K562 (cell line): ENCODE results near the gene TMSB10. TPM values are rescaled to one million over a fixed set of nuclear protein-coding genes. Genes with fewer than 3 reads are reported as not detected.

ENCODE experiments used
- ATAC-seq: fragments of 200-7000 bp; cut with Tn5 transposase; 3 replicates; pipeline ENCODE4 v1.9.1; 2020; ENCODE audit warnings: moderate library complexity
- BruUV-seq: library from RNA; stranded (reverse); fragments of 400-500 nt; replicated peaks from 2 replicates; lab custom pipeline; 2021; lab: Mats Ljungman, UMichigan
- CTCF ChIA-PET: fragments of 300-600 bp; formaldehyde crosslinking; extraction: SDS; loops from one replicate; lab custom pipeline; 2021; ENCODE audit warnings: low intra/inter-chr PET ratio; lab: Yijun Ruan, JAX
- POLR2A ChIA-PET: fragments of 300-600, 350-650 bp; sonication (Branson Sonifier 250); formaldehyde crosslinking; extraction: SDS; loops from one replicate; lab custom pipeline; 2021; ENCODE audit warnings: antibody characterized with exemption, inconsistent platforms; lab: Yijun Ruan, JAX
- DNase-seq, 4 experiments: peaks; one replicate each; pipeline versions ENCODE4 v3.0.0 to v3.0.0-alpha.2; 2011 to 2018; ENCODE audit warnings: low spot score in 3 of 4, mixed read lengths in 3 of 4; ENCODE audit errors: extremely low read depth in 1 of 4
- FAIRE-seq: peaks from 2 replicates; lab custom pipeline; 2011; peaks lifted over from hg19 to GRCh38; lab: Jason Lieb, UNC
- H2AFZ ChIP-seq: 2 replicates; pipeline ENCODE4 v1.6.0; 2011; ENCODE audit warnings: low read depth, low read length, control low read depth, inconsistent platforms
- H3K27ac ChIP-seq: fragments of 200-600 bp; 3 replicates; pipeline ENCODE4 v1.8.0; 2011; ENCODE audit warnings: low read depth, mild to moderate bottlenecking, control low read depth, inconsistent platforms, low read length, moderate library complexity, mixed read lengths; ENCODE audit errors: extremely low read depth
- H3K27me3 ChIP-seq, 2 experiments: fragments of 300-600 bp in 1 of 2; 2 replicates in 1 of 2; 3 replicates in 1 of 2; pipeline versions ENCODE4 v1.6.0 to v1.8.0; 2011; ENCODE audit warnings: inconsistent platforms in 2 of 2, low read length in 2 of 2, mild to moderate bottlenecking in 1 of 2, mixed read lengths in 1 of 2, moderate library complexity in 1 of 2; ENCODE audit not compliant: control insufficient read depth in 2 of 2, insufficient read depth in 2 of 2
- H3K36me3 ChIP-seq: fragments of 300-600 bp; 3 replicates; pipeline ENCODE4 v1.8.0; 2011; ENCODE audit warnings: mild to moderate bottlenecking, low read length, inconsistent platforms; ENCODE audit not compliant: control insufficient read depth, insufficient read depth
- H3K4me1 ChIP-seq, 2 experiments: fragments of 200-600 bp in 1 of 2; replicated peaks in 1 of 2; 2 replicates in 1 of 2; 3 replicates in 1 of 2; pipeline versions ENCODE4 v1.5.1 to v1.8.0; 2011; ENCODE audit warnings: inconsistent platforms in 2 of 2, low read length in 2 of 2, mild to moderate bottlenecking in 1 of 2, mixed read lengths in 1 of 2, moderate library complexity in 1 of 2; ENCODE audit not compliant: control insufficient read depth in 2 of 2, insufficient read depth in 2 of 2
- H3K4me2 ChIP-seq: 2 replicates; pipeline ENCODE4 v1.6.1; 2011; ENCODE audit warnings: low read length, control low read depth, inconsistent platforms, mixed read lengths; ENCODE audit not compliant: insufficient read depth
- H3K4me3 ChIP-seq: fragments of 200-600 bp; sonication (generic), shearing (Covaris generic); 2 replicates; pipeline ENCODE4 v1.5.1; 2016; ENCODE audit warnings: control low read depth, inconsistent platforms
- H3K79me2 ChIP-seq: fragments of 200-600 bp; 3 replicates; pipeline ENCODE4 v1.8.0; 2011; ENCODE audit warnings: low read length, inconsistent platforms; ENCODE audit not compliant: control insufficient read depth, insufficient read depth
- H3K9ac ChIP-seq, 2 experiments: 2 replicates each; pipeline versions ENCODE4 v1.6.0 to v1.6.1; 2011; ENCODE audit warnings: low read depth in 2 of 2, low read length in 2 of 2, control low read depth in 1 of 2, inconsistent platforms in 1 of 2, mild to moderate bottlenecking in 1 of 2, mixed read lengths in 1 of 2; ENCODE audit not compliant: insufficient read depth in 1 of 2
- H3K9me1 ChIP-seq: one replicate; pipeline ENCODE4 v1.6.0; 2011; ENCODE audit warnings: inconsistent platforms, mild to moderate bottlenecking, low read length, moderate library complexity; ENCODE audit not compliant: control insufficient read depth, insufficient read depth
- H3K9me3 ChIP-seq: replicated peaks from 2 replicates; pipeline ENCODE4 v1.5.1; 2011; ENCODE audit warnings: low read depth, low read length, inconsistent platforms; ENCODE audit not compliant: control insufficient read depth, insufficient read depth
- H4K20me1 ChIP-seq: replicated peaks from 2 replicates; pipeline ENCODE4 v1.6.1; 2011; ENCODE audit warnings: low read length, inconsistent platforms, mixed read lengths; ENCODE audit not compliant: control insufficient read depth, insufficient read depth
- HDAC2 ChIP-seq: fragments of 450-650 bp; IDR thresholded peaks from 2 replicates; pipeline ENCODE4 v1.6.1; 2016; ENCODE audit warnings: mild to moderate bottlenecking
- WGBS: fragments of 100-300 bp; shearing (Covaris generic); methylation state at CpG from one replicate; pipeline ENCODE4 v1.1.6; 2016; ENCODE audit warnings: low coverage, mixed read lengths; ENCODE audit not compliant: insufficient coverage; ENCODE audit errors: missing lambda C conversion rate; 5-methylcytosine and 5-hydroxymethylcytosine counted together
- in situ Hi-C: fragments of 300-500 bp; cut with MboI; formaldehyde crosslinking; loops from 4 replicates; pipeline ENCODE4 v1.15.0; 2018; ENCODE audit warnings: inconsistent platforms, mixed read lengths
- intact Hi-C: fragments of 100-400 bp; cut with micrococcal nuclease; formaldehyde crosslinking; loops from 2 replicates; pipeline ENCODE4 v1.14.2; 2022
- polyA plus RNA-seq, 8 experiments: library from polyadenylated mRNA; depleted of rRNA in 4 of 8; stranded (reverse) in 5 of 8; unstranded in 3 of 8; fragments of >200 nt; fragmentation: Nextera tagmentation in 2 of 8; fragmentation: Illumina TruSeq in 1 of 8; extraction: Ambion mirVana in 2 of 8; extraction: Trizol in 1 of 8; gene quantifications; 2 replicates each; pipeline versions ENCODE4 v1.2.1 to v1.2.3, GENCODE V29; 2011 to 2014; ENCODE audit warnings: inconsistent platforms in 1 of 8, missing spikeins in 1 of 8
- total RNA-seq, 7 experiments: library from RNA; depleted of rRNA in 6 of 7; stranded (reverse); fragments of >200 nt in 6 of 7; fragmentation: Illumina TruSeq in 2 of 7; extraction: Trizol in 2 of 7; gene quantifications; 2 replicates each; pipeline versions ENCODE4 v1.2.1 to v1.2.3, GENCODE V29; 2011 to 2021; ENCODE audit warnings: low replicate concordance in 1 of 7
- TF ChIP-seq, protein P1 (sequence below): fragments of 450-650 bp; formaldehyde crosslinking; IDR thresholded peaks from 2 replicates; pipeline ENCODE4 v1.4.0; 2020; ENCODE audit warnings: mild to moderate bottlenecking, mixed read lengths

Gene TMSB10
- total and polyA plus RNA-seq, 9 of the 15 experiments (the other 6 are each of a cell fraction or from before 2014, with no cell fraction given): 382 to 2,226 (median 959) TPM

DNA sequence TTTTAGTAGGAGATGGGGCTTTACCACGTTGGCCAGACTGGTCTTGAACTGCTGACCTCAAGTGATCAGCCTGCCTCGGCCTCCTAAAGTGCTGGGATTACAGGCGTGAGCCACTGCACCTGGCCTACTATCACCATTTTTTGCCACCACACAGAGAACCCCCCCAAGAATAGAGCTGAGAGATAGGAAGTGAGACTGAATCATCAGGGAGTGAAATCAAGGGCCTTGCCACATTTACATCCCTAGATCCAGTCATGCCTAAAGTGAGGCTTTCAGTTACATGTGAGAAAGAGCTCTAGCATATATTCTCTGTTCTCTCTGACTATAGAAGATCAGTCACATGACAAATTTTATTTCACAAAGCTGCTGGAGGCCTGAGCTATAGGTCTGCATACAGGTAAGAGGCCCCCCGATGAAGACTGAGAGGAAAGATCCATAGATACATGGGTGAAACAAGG is 37.5 kb downstream of the TMSB10 start:
- Histone ChIP-seq H3K4me1 (peaks cover 5 to 17% of the 10 kb centered on the region in 2 experiments; a peak in 4 of 5 replicates), H3K9ac (no peak overlapping the region), H3K9me1 (no peaks in the 10 kb centered on the region), H4K20me1 (0 out of 2 replicates have a peak, but pooled peaks cover 3% of the 10 kb centered on the region), H3K4me3 (no peak overlapping the region), H3K4me2 (no peak overlapping the region), H3K79me2 (no peaks in the 10 kb centered on the region), H3K27me3 (no peaks in the 10 kb centered on the region; a peak in 1 of 5 replicates), H3K36me3 (no peaks in the 10 kb centered on the region), H3K27ac (no peak overlapping the region), H2AFZ (no peak overlapping the region), H3K9me3 (no peaks in the 10 kb centered on the region)
- ChIA-PET CTCF (no interaction called here), POLR2A (interaction anchor here (0.6 kb wide), 1 partner anchor 21 kb away, joined by 3 read pairs; no protein-coding TSS in a partner anchor)
- WGBS: 16% methylated on average over 4 of the region's 4 CpGs
- no TSS peak for BruUV-seq
- in situ Hi-C loops: no loop called here
- ATAC-seq: no peak
- intact Hi-C loops: no loop called here
- FAIRE-seq: no peak
- TF ChIP-seq, protein P1, sequence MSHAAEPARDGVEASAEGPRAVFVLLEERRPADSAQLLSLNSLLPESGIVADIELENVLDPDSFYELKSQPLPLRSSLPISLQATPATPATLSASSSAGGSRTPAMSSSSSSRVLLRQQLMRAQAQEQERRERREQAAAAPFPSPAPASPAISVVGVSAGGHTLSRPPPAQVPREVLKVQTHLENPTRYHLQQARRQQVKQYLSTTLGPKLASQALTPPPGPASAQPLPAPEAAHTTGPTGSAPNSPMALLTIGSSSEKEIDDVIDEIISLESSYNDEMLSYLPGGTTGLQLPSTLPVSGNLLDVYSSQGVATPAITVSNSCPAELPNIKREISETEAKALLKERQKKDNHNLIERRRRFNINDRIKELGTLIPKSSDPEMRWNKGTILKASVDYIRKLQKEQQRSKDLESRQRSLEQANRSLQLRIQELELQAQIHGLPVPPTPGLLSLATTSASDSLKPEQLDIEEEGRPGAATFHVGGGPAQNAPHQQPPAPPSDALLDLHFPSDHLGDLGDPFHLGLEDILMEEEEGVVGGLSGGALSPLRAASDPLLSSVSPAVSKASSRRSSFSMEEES (CRISPR knock-in tag): peak; percentile 70
- TF ChIP-seq HDAC2: no peak
- DNase-seq: no peak
